H1 (cell line): Measurements from ENCODE around the gene PDP2. TPM values are rescaled to one million over a fixed set of nuclear protein-coding genes. Genes with fewer than 3 reads are reported as not detected.

ENCODE experiments used
- CTCF ChIA-PET: fragments of 300-600 bp; sonication (Branson Sonifier 250); formaldehyde crosslinking; loops from one replicate; lab custom pipeline; 2021; ENCODE audit not compliant: partially characterized antibody; lab: Charles Lee
- POLR2A ChIA-PET: fragments of 300-600 bp; sonication (Branson Sonifier 250); formaldehyde crosslinking; loops from one replicate; lab custom pipeline; 2021; ENCODE audit warnings: inconsistent platforms; ENCODE audit not compliant: partially characterized antibody; lab: Charles Lee
- DNase-seq, 2 experiments: peaks; one replicate each; pipeline versions ENCODE4 v3.0.0 to v3.0.0-alpha.2; 2010 to 2022; ENCODE audit warnings: low spot score in 2 of 2, low read depth in 1 of 2, mixed read lengths in 1 of 2
- FAIRE-seq: peaks from 2 replicates; lab custom pipeline; 2011; peaks lifted over from hg19 to GRCh38; lab: Jason Lieb, UNC
- H2AFZ ChIP-seq: 2 replicates; pipeline ENCODE4 v1.8.1; 2012; ENCODE audit warnings: low read length, inconsistent platforms
- H2AK5ac ChIP-seq: 2 replicates; pipeline ENCODE4 v1.6.1; 2013; ENCODE audit warnings: low read depth, low read length
- H2BK120ac ChIP-seq: replicated peaks from 2 replicates; pipeline ENCODE3; 2013; ENCODE audit warnings: low read depth, low read length, inconsistent platforms
- H2BK12ac ChIP-seq: 2 replicates; pipeline ENCODE4 v1.6.1; 2013; ENCODE audit warnings: low read depth, low read length
- H2BK15ac ChIP-seq: 2 replicates; pipeline ENCODE4 v1.6.1; 2013; ENCODE audit warnings: low read length
- H2BK20ac ChIP-seq: 2 replicates; pipeline ENCODE4 v1.6.1; 2013; ENCODE audit warnings: low read length
- H2BK5ac ChIP-seq: 2 replicates; pipeline ENCODE4 v1.6.1; 2013; ENCODE audit warnings: low read depth, low read length
- H3K14ac ChIP-seq: 2 replicates; pipeline ENCODE4 v1.6.1; 2013; ENCODE audit warnings: inconsistent platforms; ENCODE audit not compliant: insufficient read length
- H3K18ac ChIP-seq: 2 replicates; pipeline ENCODE4 v1.6.1; 2013; ENCODE audit warnings: low read length; ENCODE audit errors: extremely low read depth
- H3K23ac ChIP-seq: 2 replicates; pipeline ENCODE4 v1.6.1; 2013; ENCODE audit warnings: inconsistent platforms; ENCODE audit not compliant: insufficient read length
- H3K23me2 ChIP-seq: 2 replicates; pipeline ENCODE4 v1.6.1; 2013; ENCODE audit warnings: low read depth, low read length
- H3K27ac ChIP-seq: 2 replicates; pipeline ENCODE4 v1.6.1; 2011; ENCODE audit warnings: low read depth, low read length, inconsistent platforms
- H3K27me3 ChIP-seq, 4 experiments: replicated peaks in 1 of 4; 1 replicate in 1 of 4; 2 replicates in 3 of 4; pipeline versions ENCODE4 v1.6.1 to v1.8.1; 2011 to 2013; ENCODE audit warnings: low read length in 3 of 4, mild to moderate bottlenecking in 3 of 4, inconsistent platforms in 2 of 4, mixed read lengths in 2 of 4, moderate library complexity in 1 of 4; ENCODE audit not compliant: control insufficient read depth in 3 of 4, insufficient read depth in 3 of 4; ENCODE audit errors: extremely low read depth in 1 of 4
- H3K36me3 ChIP-seq, 4 experiments: 2 replicates each; pipeline versions ENCODE4 v1.6.1 to v1.8.1; 2011 to 2013; ENCODE audit warnings: mild to moderate bottlenecking in 4 of 4, low read length in 3 of 4, moderate library complexity in 2 of 4, control low read depth in 1 of 4, inconsistent platforms in 1 of 4; ENCODE audit not compliant: insufficient read depth in 4 of 4, control insufficient read depth in 2 of 4
- H3K4ac ChIP-seq: replicated peaks from 2 replicates; pipeline ENCODE3; 2013; ENCODE audit warnings: low read length, low read depth, mixed read lengths, inconsistent platforms; ENCODE audit not compliant: insufficient read length
- H3K4me1 ChIP-seq, 4 experiments: replicated peaks in 1 of 4; 1 replicate in 1 of 4; 2 replicates in 3 of 4; pipeline versions ENCODE4 v1.6.1 to v1.8.1; 2011 to 2013; ENCODE audit warnings: low read length in 3 of 4, inconsistent platforms in 2 of 4, mixed read lengths in 1 of 4; ENCODE audit not compliant: insufficient read depth in 4 of 4, control insufficient read depth in 3 of 4
- H3K4me2 ChIP-seq, 2 experiments: 2 replicates each; pipeline versions ENCODE4 v1.6.1 to v1.8.1; 2011 to 2013; ENCODE audit warnings: low read depth in 2 of 2, low read length in 2 of 2, control low read depth in 1 of 2, inconsistent platforms in 1 of 2, mild to moderate bottlenecking in 1 of 2; ENCODE audit not compliant: insufficient read depth in 1 of 2
- H3K4me3 ChIP-seq, 4 experiments: fragments of 200-600, 300-600 bp in 1 of 4; sonication (generic), shearing (Covaris generic), sonication (Bioruptor Twin) in 1 of 4; 2 replicates each; pipeline versions ENCODE4 v1.5.1 to v1.8.1; 2011 to 2016; ENCODE audit warnings: low read length in 4 of 4, low read depth in 3 of 4, control low read depth in 2 of 4, inconsistent platforms in 2 of 4, mild to moderate bottlenecking in 2 of 4, mixed read lengths in 1 of 4, moderate library complexity in 1 of 4; ENCODE audit not compliant: insufficient read depth in 2 of 4; ENCODE audit errors: extremely low read depth in 1 of 4
- H3K56ac ChIP-seq: replicated peaks from 2 replicates; pipeline ENCODE3; 2013; ENCODE audit warnings: low read depth, mild to moderate bottlenecking, mixed read lengths, low read length, inconsistent platforms; ENCODE audit not compliant: insufficient read length
- H3K79me1 ChIP-seq: 2 replicates; pipeline ENCODE4 v1.6.1; 2013; ENCODE audit warnings: low read depth, low read length, control low read depth
- H3K79me2 ChIP-seq, 2 experiments: 2 replicates each; pipeline versions ENCODE4 v1.6.1 to v1.8.1; 2012 to 2013; ENCODE audit warnings: low read length in 2 of 2, mild to moderate bottlenecking in 2 of 2, inconsistent platforms in 1 of 2; ENCODE audit not compliant: insufficient read depth in 2 of 2, control insufficient read depth in 1 of 2
- H3K9ac ChIP-seq, 4 experiments: replicated peaks in 1 of 4; 1 replicate in 1 of 4; 2 replicates in 3 of 4; pipeline versions ENCODE4 v1.6.1 to v1.8.1; 2011 to 2013; ENCODE audit warnings: low read depth in 3 of 4, low read length in 3 of 4, control low read depth in 2 of 4, mild to moderate bottlenecking in 2 of 4, moderate library complexity in 2 of 4, inconsistent platforms in 1 of 4; ENCODE audit errors: extremely low read depth in 1 of 4
- H3K9me3 ChIP-seq, 2 experiments: 2 replicates each; pipeline versions ENCODE4 v1.6.1 to v1.8.1; 2012 to 2013; ENCODE audit warnings: mild to moderate bottlenecking in 2 of 2, moderate library complexity in 2 of 2, control low read depth in 1 of 2, inconsistent platforms in 1 of 2, low read depth in 1 of 2, low read length in 1 of 2, mixed read lengths in 1 of 2; ENCODE audit not compliant: insufficient read depth in 2 of 2
- H4K20me1 ChIP-seq, 2 experiments: replicated peaks in 1 of 2; 2 replicates each; pipeline versions ENCODE3 to v1.8.1; 2011 to 2013; ENCODE audit warnings: inconsistent platforms in 2 of 2, low read length in 2 of 2, mild to moderate bottlenecking in 1 of 2; ENCODE audit not compliant: insufficient read depth in 2 of 2, control insufficient read depth in 1 of 2
- H4K5ac ChIP-seq: 2 replicates; pipeline ENCODE4 v1.6.1; 2013; ENCODE audit warnings: low read length, low read depth, mixed read lengths, inconsistent platforms; ENCODE audit not compliant: insufficient read length
- H4K8ac ChIP-seq: 2 replicates; pipeline ENCODE4 v1.8.0; 2013; ENCODE audit warnings: mild to moderate bottlenecking, moderate library complexity, low read length, inconsistent platforms; ENCODE audit not compliant: insufficient read depth; ENCODE audit errors: extremely low read depth
- H4K91ac ChIP-seq: replicated peaks from 2 replicates; pipeline ENCODE3; 2013; ENCODE audit warnings: low read length, mixed read lengths, inconsistent platforms; ENCODE audit not compliant: insufficient read length
- BRCA1 ChIP-seq: IDR thresholded peaks from 2 replicates; pipeline ENCODE4 v1.6.1; 2012; ENCODE audit warnings: low read depth, low read length, improper control_type of control experiment
- CBX5 ChIP-seq: fragments of 300-800, 300-1000 bp; sonication (generic); IDR thresholded peaks from 2 replicates; pipeline ENCODE4 v1.7.1; 2016; ENCODE audit warnings: antibody characterized with exemption, low read length, low read depth
- CHD2 ChIP-seq: IDR thresholded peaks from 2 replicates; pipeline ENCODE4 v1.6.1; 2012; ENCODE audit warnings: low read length, improper control_type of control experiment
- NANOG ChIP-seq: IDR thresholded peaks from 2 replicates; pipeline ENCODE4 v1.6.1; 2011; ENCODE audit warnings: low read length, low read depth, mild to moderate bottlenecking, inconsistent platforms; ENCODE audit not compliant: insufficient read depth, poor library complexity, severe bottlenecking
- SIRT6 ChIP-seq: IDR thresholded peaks from one replicate; pipeline ENCODE4 v1.7.1; 2012; ENCODE audit warnings: low read length, inconsistent platforms
- SRF ChIP-seq: IDR thresholded peaks from 2 replicates; pipeline ENCODE4 v1.6.1; 2011; ENCODE audit warnings: mild to moderate bottlenecking, low read depth, low read length, moderate library complexity
- TCF12 ChIP-seq: IDR thresholded peaks from 2 replicates; pipeline ENCODE4 v1.6.1; 2011; ENCODE audit warnings: low read depth, mild to moderate bottlenecking, low read length
- ZNF274 ChIP-seq: IDR thresholded peaks from 2 replicates; pipeline ENCODE4 v1.7.0; 2012; ENCODE audit warnings: low read length, borderline replicate concordance; ENCODE audit errors: extremely low read depth
- WGBS, 2 experiments: shearing (Covaris generic) in 1 of 2; methylation state at CpG; one replicate each; pipeline versions ENCODE4 v1.1.6 to v1.1.7; 2013 to 2015; ENCODE audit warnings: low lambda C conversion rate in 2 of 2, mixed read lengths in 2 of 2, inconsistent platforms in 1 of 2, low coverage in 1 of 2, missing lambda C conversion rate in 1 of 2; ENCODE audit not compliant: insufficient replicate concordance in 2 of 2, insufficient coverage in 1 of 2, insufficient read length in 1 of 2; ENCODE audit errors: extremely low coverage in 1 of 2, missing lambda C conversion rate in 1 of 2; 5-methylcytosine and 5-hydroxymethylcytosine counted together
- polyA plus RNA-seq, 7 experiments: library from polyadenylated mRNA; depleted of rRNA in 3 of 7; stranded (reverse) in 5 of 7; unstranded in 2 of 7; fragments of >200 nt in 5 of 7; fragments of 200-250 nt in 2 of 7; gene quantifications; 1 replicate in 5 of 7; 2 replicates in 1 of 7; 4 replicates in 1 of 7; pipeline versions ENCODE4 v1.2.1 to v1.2.3, GENCODE V29; 2011 to 2013; ENCODE audit warnings: missing spikeins in 2 of 7, mixed read lengths in 2 of 7
- total RNA-seq: library from RNA; stranded (reverse); fragmentation: NEBNext Ultra II Directional; extraction: Animal tissue kit (Norgen Biotek cat#: 25700); gene quantifications from 2 replicates; pipeline ENCODE4 v1.2.1, GENCODE V29; 2021
- TF ChIP-seq, protein P1 (sequence below): IDR thresholded peaks from 2 replicates; pipeline ENCODE4 v1.6.1; 2012; ENCODE audit warnings: inconsistent platforms

PDP2 gene
- total and polyA plus RNA-seq, 2 of the 8 experiments (the other 6 are each of a cell fraction or from before 2014, with no cell fraction given): 11.7 to 36.5 TPM

DNA sequence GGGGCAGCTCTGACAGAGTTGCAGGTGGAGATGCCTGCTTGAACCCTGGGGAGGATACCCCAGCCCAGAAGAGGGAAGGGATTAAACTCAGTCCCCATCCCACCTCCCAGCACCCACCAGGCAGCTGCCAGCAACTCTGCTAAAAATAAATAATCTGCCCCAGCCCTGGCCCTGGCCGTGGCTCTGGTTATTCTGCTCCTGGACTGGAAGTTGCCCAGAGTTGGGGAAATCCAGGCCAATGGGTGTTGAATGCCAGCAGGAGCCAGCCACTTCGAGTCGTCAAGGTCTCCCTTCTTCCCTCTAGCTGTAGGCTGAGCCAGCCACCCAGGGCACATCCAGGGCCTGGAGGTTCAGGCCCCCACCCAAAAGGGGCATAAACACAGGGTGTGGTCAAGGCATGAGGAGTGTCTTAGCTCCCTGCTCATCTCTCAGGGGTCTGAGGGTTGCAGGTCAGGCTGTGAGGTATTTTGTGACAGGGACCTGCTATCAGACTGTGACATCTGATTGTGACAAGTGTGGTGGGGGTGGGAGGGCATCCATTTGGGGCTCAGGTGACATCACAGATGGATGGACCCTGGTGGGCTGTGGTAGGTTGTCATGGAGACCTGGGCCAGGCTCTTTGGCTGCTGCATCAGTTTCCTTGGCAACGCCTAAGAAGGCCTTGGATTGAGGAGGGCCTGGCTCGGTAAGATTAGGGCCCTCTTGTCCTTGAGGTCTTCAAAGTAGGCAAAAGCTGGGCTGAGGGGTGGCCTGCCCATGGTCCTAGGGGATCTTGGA, 46.0 kb downstream of the PDP2 start:
- Histone ChIP-seq H3K4me2 (no peak overlapping the region; a peak in 1 of 4 replicates), H2BK15ac (no peak overlapping the region), H3K14ac (no peak overlapping the region), H4K20me1 (no peaks in the 10 kb centered on the region), H4K5ac (no peak overlapping the region), H3K23ac (no peak overlapping the region), H2BK20ac (no peak overlapping the region), H4K8ac (no peak overlapping the region; the same call in 1 of the 2 replicates), H3K9ac (no peak overlapping the region), H3K27me3 (peaks cover 14 to 41% (median 35%) of the 10 kb centered on the region in 4 experiments; a peak in 6 of 7 replicates), H3K36me3 (no peaks in the 10 kb centered on the region; a peak in 1 of 8 replicates), H3K23me2 (peaks cover 4% of the 10 kb centered on the region; the same call in 1 of the 2 replicates), H3K4me1 (peaks cover 0 to 8% (median under 1%) of the 10 kb centered on the region in 4 experiments; a peak in 4 of 7 replicates), H3K79me1 (peaks cover 2% of the 10 kb centered on the region; the same call in 1 of the 2 replicates), H3K27ac (no peak overlapping the region), H3K4ac (no peak overlapping the region), H3K79me2 (no peaks in the 10 kb centered on the region), H3K9me3 (no peaks in the 10 kb centered on the region), H2BK5ac (no peak overlapping the region), H3K4me3 (no peak overlapping the region), H4K91ac (no peak overlapping the region), H2AFZ (no peak overlapping the region), H2BK120ac (no peak overlapping the region), H2AK5ac (no peak overlapping the region), H3K56ac (no peak overlapping the region), H3K18ac (no peak overlapping the region), H2BK12ac (no peak overlapping the region)
- POLR2A ChIA-PET: interaction anchor here (1.2 to 2.3 kb wide), 4 partner anchors 31 to 96 kb away, joined by 3 to 7 read pairs (median 4); partner anchors contain the start of genes NAE1 and PDP2
- FAIRE-seq (no peak), DNase-seq (no peak)
- CTCF ChIA-PET: interaction anchor here (0.8 to 27.5 kb wide), 5 partner anchors 17 to 275 kb away, joined by 3 to 1009 read pairs (median 3); partner anchors contain the start of genes CDH16 and PDP2
- TF ChIP-seq BRCA1 (no peak), ZNF274 (no peak), NANOG (no peak), SRF (no peak), TCF12 (no peak), SIRT6 (no peak), CHD2 (no peak), CBX5 (no peak)
- TF ChIP-seq, protein P1, sequence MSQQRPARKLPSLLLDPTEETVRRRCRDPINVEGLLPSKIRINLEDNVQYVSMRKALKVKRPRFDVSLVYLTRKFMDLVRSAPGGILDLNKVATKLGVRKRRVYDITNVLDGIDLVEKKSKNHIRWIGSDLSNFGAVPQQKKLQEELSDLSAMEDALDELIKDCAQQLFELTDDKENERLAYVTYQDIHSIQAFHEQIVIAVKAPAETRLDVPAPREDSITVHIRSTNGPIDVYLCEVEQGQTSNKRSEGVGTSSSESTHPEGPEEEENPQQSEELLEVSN: no peak
- WGBS, 2 experiments: 86% methylated on average over 4 of the region's 5 CpGs; no CpG with 5 or more reads in 1 of the 2 experiments
